RWPE2 (cell line): Measurements from ENCODE around the gene TRIM72.
"Not testable (repeated sequence)": the region's sequence is repeated elsewhere in the genome, so short reads cannot be mapped to it uniquely, and the experiment has no call there.

Source experiments
- ATAC-seq: fragments of 200-7000 bp; cut with Tn5 transposase; 3 replicates; pipeline ENCODE4 v1.9.1; 2021; ENCODE audit warnings: low read depth
- DNase-seq: peaks from one replicate; pipeline ENCODE4 v3.0.0-alpha.2; 2020; ENCODE audit warnings: low spot score
- H3K27ac ChIP-seq: fragments of 450-650 bp; 2 replicates; pipeline ENCODE4 v1.5.1; 2017; ENCODE audit warnings: mild to moderate bottlenecking; ENCODE audit not compliant: poor library complexity, severe bottlenecking
- H3K27me3 ChIP-seq: fragments of 250-450 bp; sonication (Bioruptor Pico); 2 replicates; pipeline ENCODE4 v1.5.1; 2021; ENCODE audit warnings: mild to moderate bottlenecking, moderate library complexity; ENCODE audit not compliant: insufficient read depth, poor library complexity, severe bottlenecking
- H3K36me3 ChIP-seq: fragments of 250-450 bp; sonication (Bioruptor Pico); 2 replicates; pipeline ENCODE4 v1.5.1; 2020; ENCODE audit warnings: low read depth, mild to moderate bottlenecking, moderate library complexity
- H3K4me1 ChIP-seq: fragments of 250-450 bp; sonication (Bioruptor Pico); 2 replicates; pipeline ENCODE4 v1.5.1; 2021; ENCODE audit warnings: mild to moderate bottlenecking, moderate library complexity; ENCODE audit not compliant: insufficient read depth, poor library complexity, severe bottlenecking
- H3K4me3 ChIP-seq: fragments of 250-450 bp; sonication (Bioruptor Pico); 2 replicates; pipeline ENCODE4 v1.5.1; 2021; ENCODE audit warnings: mild to moderate bottlenecking, moderate library complexity; ENCODE audit not compliant: severe bottlenecking
- H3K9me3 ChIP-seq: fragments of 250-450 bp; sonication (Bioruptor Pico); 2 replicates; pipeline ENCODE4 v1.5.1; 2021; ENCODE audit warnings: mild to moderate bottlenecking, moderate library complexity; ENCODE audit not compliant: severe bottlenecking
- CTCF ChIP-seq: fragments of 450-650 bp; IDR thresholded peaks from one replicate; pipeline ENCODE4 v1.5.1; 2017; ENCODE audit warnings: mild to moderate bottlenecking, moderate library complexity; ENCODE audit not compliant: poor library complexity, severe bottlenecking

TRIM72 gene

GRCh38 chr16:31243734-31244670, 30.1 kb downstream of the TRIM72 start:
- Histone ChIP-seq H3K4me1 (no peaks in the 10 kb centered on the region), H3K4me3 (no peak overlapping the region), H3K27ac (no peak overlapping the region), H3K36me3 (no peaks in the 10 kb centered on the region), H3K9me3 (no peaks in the 10 kb centered on the region), H3K27me3 (no peaks in the 10 kb centered on the region)
- TF ChIP-seq CTCF = no peak
- no peak for ATAC-seq
- DNase-seq = no peak

GRCh38 chr16:31245598-31245997, 31.7 kb downstream of the TRIM72 start:
- not testable (repeated sequence) for H3K27ac ChIP-seq, H3K27me3 ChIP-seq, DNase-seq, H3K4me1 ChIP-seq, ATAC-seq, H3K4me3 ChIP-seq, H3K36me3 ChIP-seq, H3K9me3 ChIP-seq

- ATAC-seq (no peak), DNase-seq (no peak)
- no peak for TF ChIP-seq CTCF
- Histone ChIP-seq H3K27ac (no peak overlapping the region), H3K9me3 (no peaks in the 10 kb centered on the region), H3K36me3 (no peaks in the 10 kb centered on the region), H3K27me3 (no peaks in the 10 kb centered on the region), H3K4me1 (no peaks in the 10 kb centered on the region), H3K4me3 (no peak overlapping the region)
Observed at GRCh38 chr16:31246296-31246695, 32.4 kb downstream of the TRIM72 start.

- no peak overlapping the region for H3K27ac ChIP-seq
- H3K27me3 ChIP-seq = no peaks in the 10 kb centered on the region
- no peak for ATAC-seq
- H3K36me3 ChIP-seq = no peaks in the 10 kb centered on the region
- DNase-seq = no peak
- no peaks in the 10 kb centered on the region for H3K9me3 ChIP-seq
- no peak overlapping the region for H3K4me3 ChIP-seq
- no peak for TF ChIP-seq CTCF
- H3K4me1 ChIP-seq = no peaks in the 10 kb centered on the region
Observed at GRCh38 chr16:31248344-31248743, 34.4 kb downstream of the TRIM72 start.

- H3K4me1 ChIP-seq = no peaks in the 10 kb centered on the region
- DNase-seq = no peak
- no peaks in the 10 kb centered on the region for H3K9me3 ChIP-seq
Observed at GRCh38 chr16:31250782-31251384, 37.0 kb downstream of the TRIM72 start.

More at GRCh38 chr16:31250782-31251384, 37.0 kb downstream of the TRIM72 start:
- TF ChIP-seq CTCF = no peak
- Histone ChIP-seq H3K27me3 (no peaks in the 10 kb centered on the region), H3K27ac (no peak overlapping the region), H3K4me3 (no peak overlapping the region), H3K36me3 (no peaks in the 10 kb centered on the region)
- no peak for ATAC-seq
